ENCODE data around the gene SLC25A10.
"Not testable (repeated sequence)": the region's sequence is repeated elsewhere in the genome, so short reads cannot be mapped to it uniquely, and the experiment has no call there.

Gene SLC25A10

DNA sequence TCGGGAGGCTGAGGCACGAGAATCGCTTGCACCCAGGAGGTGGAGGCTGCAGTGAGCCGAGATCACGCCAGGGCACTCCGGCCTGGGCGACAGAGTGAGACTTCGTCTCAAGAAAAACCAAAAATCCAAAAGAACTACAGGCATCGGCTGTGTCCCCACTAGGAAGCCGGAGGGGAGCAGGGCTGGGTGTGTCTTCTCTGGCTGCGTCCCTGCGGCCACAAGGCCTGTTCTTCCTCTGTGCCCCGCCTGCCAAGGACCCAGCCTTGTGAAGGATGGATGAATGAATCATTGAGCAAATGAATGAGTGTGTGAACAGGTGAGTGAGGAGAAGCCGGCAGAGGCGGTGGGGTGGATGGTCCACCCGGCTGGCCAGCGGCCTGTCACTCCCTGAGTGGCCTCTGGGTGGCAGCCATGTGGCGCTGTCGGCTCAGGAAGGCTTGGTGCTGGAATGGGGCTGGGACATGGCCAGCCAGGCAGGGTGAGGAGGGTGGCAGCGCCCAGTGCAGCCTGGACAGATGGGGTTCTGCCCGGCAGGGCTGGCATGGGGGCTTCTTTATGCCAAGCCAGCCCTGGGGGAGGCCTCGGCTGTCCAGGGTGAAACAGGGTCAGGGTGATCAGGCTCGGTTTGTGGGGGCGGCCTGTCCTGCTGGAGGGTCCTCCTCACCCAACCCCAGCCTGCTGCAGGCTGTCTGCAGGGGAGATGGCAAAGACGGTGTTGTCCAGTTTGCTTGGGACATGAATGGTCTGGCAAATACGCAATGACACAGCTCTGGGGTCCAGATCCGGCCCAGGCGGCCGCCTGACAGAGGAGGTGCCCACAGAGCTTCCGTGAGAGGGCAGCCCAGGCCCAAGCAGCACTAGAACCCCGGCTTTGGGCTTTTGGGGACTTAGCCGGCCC is 21.7 kb downstream of the SLC25A10 start:
- H3K4me3 ChIP-seq (ENCODE audit: low read depth, low read length) = no peak overlapping the region
- TF ChIP-seq, protein P1, sequence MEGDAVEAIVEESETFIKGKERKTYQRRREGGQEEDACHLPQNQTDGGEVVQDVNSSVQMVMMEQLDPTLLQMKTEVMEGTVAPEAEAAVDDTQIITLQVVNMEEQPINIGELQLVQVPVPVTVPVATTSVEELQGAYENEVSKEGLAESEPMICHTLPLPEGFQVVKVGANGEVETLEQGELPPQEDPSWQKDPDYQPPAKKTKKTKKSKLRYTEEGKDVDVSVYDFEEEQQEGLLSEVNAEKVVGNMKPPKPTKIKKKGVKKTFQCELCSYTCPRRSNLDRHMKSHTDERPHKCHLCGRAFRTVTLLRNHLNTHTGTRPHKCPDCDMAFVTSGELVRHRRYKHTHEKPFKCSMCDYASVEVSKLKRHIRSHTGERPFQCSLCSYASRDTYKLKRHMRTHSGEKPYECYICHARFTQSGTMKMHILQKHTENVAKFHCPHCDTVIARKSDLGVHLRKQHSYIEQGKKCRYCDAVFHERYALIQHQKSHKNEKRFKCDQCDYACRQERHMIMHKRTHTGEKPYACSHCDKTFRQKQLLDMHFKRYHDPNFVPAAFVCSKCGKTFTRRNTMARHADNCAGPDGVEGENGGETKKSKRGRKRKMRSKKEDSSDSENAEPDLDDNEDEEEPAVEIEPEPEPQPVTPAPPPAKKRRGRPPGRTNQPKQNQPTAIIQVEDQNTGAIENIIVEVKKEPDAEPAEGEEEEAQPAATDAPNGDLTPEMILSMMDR (IDR thresholded peaks at IDR 0.05; ENCODE audit: low read depth, low read length) = peak; percentile 92
- DNase-seq (ENCODE audit: low read depth, low spot score) = peak; percentile 52
- in situ Hi-C loops (cut with HindIII; ENCODE audit: low sequenced_read_pairs) = no loop called here

DNA sequence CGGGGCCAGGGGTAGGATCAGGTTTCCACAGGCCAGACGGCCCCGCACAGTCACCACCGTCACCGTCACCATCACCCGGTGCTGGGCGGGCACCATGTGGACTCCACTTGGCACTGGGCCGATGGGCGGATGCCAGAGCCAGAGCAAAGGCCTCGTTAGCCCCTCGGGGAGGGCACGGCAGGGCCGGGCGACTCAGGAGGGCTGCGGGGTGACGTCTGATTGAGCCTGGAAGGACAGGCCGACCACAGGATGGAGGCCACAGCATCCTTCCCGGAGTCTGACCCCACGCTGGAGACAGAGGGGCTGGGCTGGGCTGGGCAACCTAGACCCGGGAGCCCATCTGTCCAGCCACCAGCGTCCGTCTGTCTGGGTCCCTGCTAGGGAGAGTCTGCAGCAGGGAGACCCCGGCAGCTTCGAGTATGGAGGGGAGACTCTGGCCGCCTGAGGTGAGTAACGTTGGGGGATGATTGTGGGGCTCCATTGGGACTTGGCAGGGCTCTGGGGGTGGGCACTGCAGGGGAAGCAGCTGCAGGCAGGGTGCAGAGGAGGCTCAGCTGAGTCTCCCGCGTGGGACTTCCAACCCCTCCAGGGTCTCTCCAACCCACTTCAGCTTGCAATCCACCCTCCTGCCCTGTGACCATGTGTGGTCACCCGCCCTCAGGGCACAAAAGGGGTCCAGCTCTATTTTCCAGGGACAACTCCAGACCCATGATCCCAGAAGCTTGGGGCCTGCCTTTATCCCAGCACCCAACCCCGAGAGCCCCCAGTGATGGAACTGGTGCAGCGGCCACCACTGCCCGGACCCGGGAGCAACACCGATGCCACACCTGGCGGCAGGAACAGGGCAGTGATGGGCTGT is 22.6 kb downstream of the SLC25A10 start:
- TF ChIP-seq, protein P1 (IDR thresholded peaks at IDR 0.05; ENCODE audit: low read depth, low read length) = no peak
- no peak overlapping the region for H3K4me3 ChIP-seq (ENCODE audit: low read depth, low read length)
- in situ Hi-C loops (cut with HindIII; ENCODE audit: low sequenced_read_pairs) = no loop called here
- no peak for DNase-seq (ENCODE audit: low read depth, low spot score)

DNA sequence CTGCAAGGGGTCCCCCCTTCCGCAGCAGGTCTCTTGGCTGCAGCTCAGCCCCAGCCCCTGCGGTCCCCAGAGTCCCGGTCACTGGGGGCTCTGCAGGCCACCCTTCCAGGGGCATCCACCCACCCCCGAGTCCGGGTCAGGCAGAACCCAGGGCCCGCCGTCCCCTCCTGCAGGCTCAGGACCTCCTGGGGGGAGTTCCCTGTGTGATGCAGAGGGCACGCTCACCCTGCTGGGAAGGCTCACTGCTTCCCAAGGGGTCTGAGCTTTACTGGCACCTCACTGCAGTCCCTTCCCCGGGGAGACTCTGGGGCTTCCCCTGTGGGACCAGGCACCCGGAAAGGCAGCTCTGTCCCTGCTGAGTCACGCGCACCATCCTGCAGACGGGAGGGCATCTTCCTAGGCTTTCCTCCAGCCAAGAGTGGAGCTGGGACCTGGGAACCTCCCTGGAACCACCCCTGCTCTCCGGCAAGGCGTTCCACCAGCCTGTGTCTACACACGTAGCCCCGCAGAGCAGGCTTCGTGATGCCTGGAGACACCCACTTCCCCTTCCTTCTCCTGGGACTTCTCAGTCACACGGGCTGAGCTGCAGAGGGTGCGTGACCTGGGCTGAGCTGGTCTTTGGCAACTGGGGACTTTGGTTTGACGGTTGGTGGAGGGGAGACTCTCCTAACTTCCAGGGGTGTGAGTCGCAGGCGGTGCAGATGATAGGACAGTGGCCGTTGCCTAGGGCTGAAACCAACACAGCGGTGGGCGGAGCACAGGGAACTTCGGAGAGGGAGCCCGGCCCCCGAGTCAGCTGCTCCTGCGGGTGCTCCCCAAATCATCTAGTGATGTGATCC is 23.4 kb downstream of the SLC25A10 start:
- H3K4me3 ChIP-seq (ENCODE audit: low read depth, low read length) = no peak overlapping the region
- DNase-seq (ENCODE audit: low read depth, low spot score) = no peak
- in situ Hi-C loops (cut with HindIII; ENCODE audit: low sequenced_read_pairs) = no loop called here
- TF ChIP-seq, protein P1 (IDR thresholded peaks at IDR 0.05; ENCODE audit: low read depth, low read length) = no peak

GRCh38 chr17:81737947-81738800 is 26.1 kb downstream of the SLC25A10 start:
- DNase-seq (ENCODE audit: low read depth, low spot score) = no peak
- TF ChIP-seq, protein P1 (IDR thresholded peaks at IDR 0.05; ENCODE audit: low read depth, low read length) = no peak
- in situ Hi-C loops (cut with HindIII; ENCODE audit: low sequenced_read_pairs) = no loop called here
- H3K4me3 ChIP-seq (ENCODE audit: low read depth, low read length) = no peak overlapping the region

- DNase-seq (ENCODE audit: low read depth, low spot score) = no peak
- in situ Hi-C loops (cut with HindIII; ENCODE audit: low sequenced_read_pairs) = no loop called here
- H3K4me3 ChIP-seq (ENCODE audit: low read depth, low read length) = no peak overlapping the region
- TF ChIP-seq, protein P1 (IDR thresholded peaks at IDR 0.05; ENCODE audit: low read depth, low read length) = no peak
Observed at GRCh38 chr17:81738801-81739393, 26.8 kb downstream of the SLC25A10 start.

- H3K4me3 ChIP-seq (ENCODE audit: low read depth, low read length); DNase-seq (ENCODE audit: low read depth, low spot score); in situ Hi-C loops (cut with HindIII; ENCODE audit: low sequenced_read_pairs): not testable (repeated sequence)
Observed at GRCh38 chr17:81739593-81739992, 27.5 kb downstream of the SLC25A10 start.
